ENCODE results near the gene CCDC47.

Gene CCDC47

GRCh38 chr17:63696381-63696961 is 76.9 kb downstream of the CCDC47 start:
- no peak for DNase-seq

- DNase-seq = no peak
Observed at GRCh38 chr17:63695889-63696288, 77.5 kb downstream of the CCDC47 start.

Data from cortex of kidney (tissue), 1 donor.